Measurements from ENCODE around the gene RTF1. TPM values are rescaled to one million over a fixed set of nuclear protein-coding genes. Genes with fewer than 3 reads are reported as not detected.

RTF1 gene
- total RNA-seq, 1 experiment from 2014 or later, result 30.6 TPM

DNA sequence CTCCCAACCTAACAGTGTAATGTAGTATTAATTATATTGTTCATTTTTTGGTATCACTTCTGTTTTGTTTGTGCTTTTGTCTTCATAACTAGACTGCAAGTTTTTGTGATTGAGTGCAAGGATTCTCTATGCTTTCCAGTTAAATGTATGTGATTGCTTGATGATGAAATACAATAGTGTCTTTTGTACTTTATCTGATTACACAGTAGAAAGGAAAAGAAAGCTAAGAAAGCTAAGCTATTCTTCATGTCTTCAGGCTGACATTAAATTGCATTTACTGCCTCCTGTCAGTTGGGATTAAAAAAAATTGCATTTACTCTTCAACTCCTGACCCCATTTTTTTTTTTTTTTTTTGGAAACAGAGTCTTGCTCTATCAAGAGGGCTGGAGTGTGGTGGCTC lies 28.5 kb downstream of the RTF1 start:
- H3K27ac Mint-ChIP-seq (ENCODE audit: low read depth, unreplicated experiment), result no peak overlapping the region
- CTCF ChIA-PET, result interaction anchor here (0.6 to 1.2 kb wide), 5 partner anchors 15 to 598 kb away, joined by 3 to 8 read pairs (median 3); no protein-coding TSS in a partner anchor

DNA sequence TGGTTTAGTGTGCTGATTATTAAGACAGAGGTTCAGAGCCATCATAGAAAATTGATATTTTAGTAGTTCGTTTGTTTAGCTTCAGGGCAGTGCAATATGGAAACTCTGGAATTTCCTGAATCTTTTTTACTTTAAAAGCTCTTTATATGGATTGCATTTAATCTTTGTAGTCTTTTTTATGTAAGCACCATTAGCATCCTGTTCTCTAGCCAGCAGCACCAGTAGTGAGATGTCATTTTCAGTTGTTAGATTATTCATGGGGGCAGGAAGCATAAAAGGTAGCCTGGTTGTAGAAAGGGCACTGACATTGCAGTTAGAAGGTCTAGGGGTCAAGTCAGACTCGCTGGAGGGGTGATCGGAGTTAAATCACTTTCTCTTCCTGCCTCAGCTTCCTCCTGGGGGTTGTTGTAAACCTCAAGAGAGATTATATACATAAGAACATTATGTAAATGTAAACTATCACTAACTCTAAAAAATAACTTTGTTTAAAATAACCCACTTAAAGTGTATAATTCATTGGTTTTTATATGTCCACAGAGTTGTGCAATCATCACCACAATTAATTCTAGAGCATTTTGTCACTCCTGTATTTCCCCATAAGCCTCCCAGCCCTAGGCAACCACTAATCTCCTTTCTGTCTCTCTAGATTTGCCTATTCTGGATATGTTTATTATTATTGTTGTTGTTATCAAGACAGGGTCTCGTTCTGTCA lies 45.3 kb downstream of the RTF1 start:
- H3K4me1 Mint-ChIP-seq (ENCODE audit: insufficient read depth, unreplicated experiment), result peaks cover 5% of the 10 kb centered on the region
- TF ChIP-seq, protein P1, sequence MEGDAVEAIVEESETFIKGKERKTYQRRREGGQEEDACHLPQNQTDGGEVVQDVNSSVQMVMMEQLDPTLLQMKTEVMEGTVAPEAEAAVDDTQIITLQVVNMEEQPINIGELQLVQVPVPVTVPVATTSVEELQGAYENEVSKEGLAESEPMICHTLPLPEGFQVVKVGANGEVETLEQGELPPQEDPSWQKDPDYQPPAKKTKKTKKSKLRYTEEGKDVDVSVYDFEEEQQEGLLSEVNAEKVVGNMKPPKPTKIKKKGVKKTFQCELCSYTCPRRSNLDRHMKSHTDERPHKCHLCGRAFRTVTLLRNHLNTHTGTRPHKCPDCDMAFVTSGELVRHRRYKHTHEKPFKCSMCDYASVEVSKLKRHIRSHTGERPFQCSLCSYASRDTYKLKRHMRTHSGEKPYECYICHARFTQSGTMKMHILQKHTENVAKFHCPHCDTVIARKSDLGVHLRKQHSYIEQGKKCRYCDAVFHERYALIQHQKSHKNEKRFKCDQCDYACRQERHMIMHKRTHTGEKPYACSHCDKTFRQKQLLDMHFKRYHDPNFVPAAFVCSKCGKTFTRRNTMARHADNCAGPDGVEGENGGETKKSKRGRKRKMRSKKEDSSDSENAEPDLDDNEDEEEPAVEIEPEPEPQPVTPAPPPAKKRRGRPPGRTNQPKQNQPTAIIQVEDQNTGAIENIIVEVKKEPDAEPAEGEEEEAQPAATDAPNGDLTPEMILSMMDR (IDR thresholded peaks at IDR 0.05; ENCODE audit: unreplicated experiment), result no peak

More for the DNA sequence above, 28.5 kb downstream of the RTF1 start:
- no TSS peak for BruUV-seq (replicated peaks)
- TF ChIP-seq, protein P1 (IDR thresholded peaks at IDR 0.05; ENCODE audit: unreplicated experiment), result no peak
- intact Hi-C loops (cut with micrococcal nuclease), result no loop called here
- Mint-ChIP-seq H3K4me3 (ENCODE audit: unreplicated experiment) (no peak overlapping the region), H3K27me3 (ENCODE audit: insufficient read depth, unreplicated experiment) (no peaks in the 10 kb centered on the region), H3K4me1 (ENCODE audit: insufficient read depth, unreplicated experiment) (no peaks in the 10 kb centered on the region), H3K36me3 (ENCODE audit: insufficient read depth, unreplicated experiment) (peaks cover 57% of the 10 kb centered on the region), H3K9me3 (ENCODE audit: unreplicated experiment) (no peaks in the 10 kb centered on the region)
- no peak for DNase-seq (ENCODE audit: unreplicated experiment)
- POLR2A ChIA-PET, result interaction anchor here (0.6 kb wide), 1 partner anchor 163 kb away, joined by 3 read pairs; no protein-coding TSS in a partner anchor

DNA sequence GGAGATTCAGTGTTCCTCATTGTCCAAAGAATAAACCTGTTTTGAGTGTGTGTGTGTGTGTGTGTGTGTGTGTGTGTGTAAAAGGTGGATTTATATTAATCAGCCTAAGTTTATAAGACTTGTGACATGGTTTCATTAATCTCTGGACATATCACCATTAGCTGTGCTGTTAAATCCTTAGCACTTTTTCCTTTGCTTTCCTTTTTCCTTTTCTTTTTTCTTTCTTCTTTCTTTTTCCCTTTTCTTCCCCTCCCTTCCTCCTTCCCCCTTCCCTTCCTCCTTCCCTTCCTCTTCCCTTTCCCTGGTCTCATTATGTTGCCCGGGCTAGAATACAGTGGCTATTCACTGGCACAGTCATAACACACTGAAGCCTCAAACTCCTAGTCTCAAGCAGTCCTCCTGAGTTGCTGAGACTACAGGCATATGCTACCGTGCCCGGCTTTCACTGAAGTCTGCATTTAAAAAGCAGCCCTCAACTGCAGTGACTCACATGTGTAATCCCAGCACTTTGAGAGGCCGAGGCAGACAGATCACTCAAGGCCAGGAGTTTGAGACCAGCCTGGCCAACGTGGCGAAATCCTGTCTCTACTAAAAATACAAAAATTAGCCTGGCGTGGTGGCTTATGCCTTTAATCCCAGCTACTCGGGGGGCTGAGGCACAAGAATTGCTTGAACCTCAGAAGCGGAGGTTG lies 48.1 kb downstream of the RTF1 start:
- intact Hi-C loops (cut with micrococcal nuclease), result loop anchor here (5.0 kb wide), 2 partner anchors 92 to 137 kb away; partner anchors contain the start of gene TYRO3
- peaks cover 84% of the 10 kb centered on the region for H3K36me3 Mint-ChIP-seq (ENCODE audit: insufficient read depth, unreplicated experiment)
- TF ChIP-seq, protein P1 (IDR thresholded peaks at IDR 0.05; ENCODE audit: unreplicated experiment), result no peak
- no TSS peak for BruUV-seq (replicated peaks)
- CTCF ChIA-PET, result interaction anchor here (0.6 to 4.3 kb wide), 20 partner anchors 9 to 329 kb away, joined by 3 to 21 read pairs (median 4); partner anchors contain the start of gene RPAP1
- no peak overlapping the region for H3K4me3 Mint-ChIP-seq (ENCODE audit: unreplicated experiment)
- H3K27ac Mint-ChIP-seq (ENCODE audit: low read depth, unreplicated experiment), result no peak overlapping the region
- H3K27me3 Mint-ChIP-seq (ENCODE audit: insufficient read depth, unreplicated experiment), result no peaks in the 10 kb centered on the region
- H3K4me1 Mint-ChIP-seq (ENCODE audit: insufficient read depth, unreplicated experiment), result peaks cover 5% of the 10 kb centered on the region
- POLR2A ChIA-PET, result interaction anchor here (0.6 to 1.9 kb wide), 5 partner anchors 11 to 308 kb away, joined by 3 to 6 read pairs (median 3); no protein-coding TSS in a partner anchor
- no peak for DNase-seq (ENCODE audit: unreplicated experiment)
- no peaks in the 10 kb centered on the region for H3K9me3 Mint-ChIP-seq (ENCODE audit: unreplicated experiment)

More for the DNA sequence above, 45.3 kb downstream of the RTF1 start:
- Mint-ChIP-seq H3K9me3 (ENCODE audit: unreplicated experiment) (no peaks in the 10 kb centered on the region), H3K4me3 (ENCODE audit: unreplicated experiment) (no peak overlapping the region), H3K27me3 (ENCODE audit: insufficient read depth, unreplicated experiment) (no peaks in the 10 kb centered on the region), H3K27ac (ENCODE audit: low read depth, unreplicated experiment) (peak overlapping the region; percentile 6), H3K36me3 (ENCODE audit: insufficient read depth, unreplicated experiment) (peaks cover 82% of the 10 kb centered on the region)
- intact Hi-C loops (cut with micrococcal nuclease), result no loop called here
- DNase-seq (ENCODE audit: unreplicated experiment), result no peak
- no TSS peak for BruUV-seq (replicated peaks)
- ChIA-PET CTCF (interaction anchor here (0.8 kb wide), 1 partner anchor 10 kb away, joined by 5 read pairs; no protein-coding TSS in a partner anchor), POLR2A (no interaction called here)

Data from MCF 10A (cell line).